ENCODE results near the gene FBXW7.

FBXW7 gene

GRCh38 chr4:152424396-152424795 lies 111.5 kb downstream of the FBXW7 start:
- Histone ChIP-seq H2BK5ac (ENCODE audit: low read length) (no peak overlapping the region), H3K79me1 (ENCODE audit: low read length) (peaks cover 11% of the 10 kb centered on the region), H2AK5ac (ENCODE audit: low read length) (no peak overlapping the region), H3K4me2 (ENCODE audit: low read length) (no peak overlapping the region), H4K8ac (ENCODE audit: low read depth, low read length) (no peak overlapping the region), H3K18ac (ENCODE audit: low read length) (no peak overlapping the region), H3K56ac (ENCODE audit: low read length) (no peak overlapping the region), H3K4me3 (ENCODE audit: low read length) (no peak overlapping the region), H3K36me3 (ENCODE audit: control insufficient read depth, insufficient read depth, low read length) (no peaks in the 10 kb centered on the region), H3K23ac (ENCODE audit: low read length) (no peak overlapping the region), H3K27ac (ENCODE audit: low read depth, low read length) (no peak overlapping the region), H2BK120ac (ENCODE audit: low read depth, low read length) (no peak overlapping the region), H3K9ac (ENCODE audit: low read length) (no peak overlapping the region), H3K27me3 (ENCODE audit: insufficient read depth, low read length, poor library complexity) (no peaks in the 10 kb centered on the region), H4K5ac (ENCODE audit: low read length) (no peak overlapping the region), H3K4me1 (ENCODE audit: control insufficient read depth, low read depth, low read length) (peaks cover 6% of the 10 kb centered on the region), H3K4ac (ENCODE audit: low read depth, low read length) (no peak overlapping the region), H2BK15ac (replicated peaks; ENCODE audit: low read depth) (no peak overlapping the region), H3K79me2 (ENCODE audit: control insufficient read depth, insufficient read depth, low read length) (peaks cover 2% of the 10 kb centered on the region)
- no peak for DNase-seq
- no CpG with 5 or more reads among the region's 3 CpGs for WGBS (ENCODE audit: extremely low coverage, insufficient coverage, low lambda C conversion rate)

- Histone ChIP-seq H4K5ac (ENCODE audit: low read length) (no peak overlapping the region), H2AK5ac (ENCODE audit: low read length) (no peak overlapping the region), H2BK120ac (ENCODE audit: low read depth, low read length) (no peak overlapping the region), H3K9ac (ENCODE audit: low read length) (no peak overlapping the region), H3K4me3 (ENCODE audit: low read length) (no peak overlapping the region), H3K4me1 (ENCODE audit: control insufficient read depth, low read depth, low read length) (peaks cover 6% of the 10 kb centered on the region), H3K4ac (ENCODE audit: low read depth, low read length) (no peak overlapping the region), H3K23ac (ENCODE audit: low read length) (no peak overlapping the region), H3K27ac (ENCODE audit: low read depth, low read length) (no peak overlapping the region), H3K36me3 (ENCODE audit: control insufficient read depth, insufficient read depth, low read length) (no peaks in the 10 kb centered on the region), H3K27me3 (ENCODE audit: insufficient read depth, low read length, poor library complexity) (no peaks in the 10 kb centered on the region), H3K56ac (ENCODE audit: low read length) (no peak overlapping the region), H4K8ac (ENCODE audit: low read depth, low read length) (no peak overlapping the region), H2BK5ac (ENCODE audit: low read length) (no peak overlapping the region), H3K18ac (ENCODE audit: low read length) (no peak overlapping the region), H3K4me2 (ENCODE audit: low read length) (no peak overlapping the region), H3K79me2 (ENCODE audit: control insufficient read depth, insufficient read depth, low read length) (peaks cover 2% of the 10 kb centered on the region), H3K79me1 (ENCODE audit: low read length) (peaks cover 11% of the 10 kb centered on the region), H2BK15ac (replicated peaks; ENCODE audit: low read depth) (no peak overlapping the region)
- DNase-seq = no peak
- WGBS (ENCODE audit: extremely low coverage, insufficient coverage, low lambda C conversion rate) = no CpG with 5 or more reads among the region's 1 CpG
These were observed 113.0 kb downstream of the FBXW7 start for GRCh38 chr4:152422817-152423320.

GRCh38 chr4:152421576-152421975 lies 114.3 kb downstream of the FBXW7 start:
- no peak overlapping the region for H3K4ac ChIP-seq (ENCODE audit: low read depth, low read length)
- no peak overlapping the region for H3K23ac ChIP-seq (ENCODE audit: low read length)
- H3K18ac ChIP-seq (ENCODE audit: low read length) = no peak overlapping the region
- no peak overlapping the region for H2BK120ac ChIP-seq (ENCODE audit: low read depth, low read length)
- H3K4me2 ChIP-seq (ENCODE audit: low read length) = no peak overlapping the region
- H3K56ac ChIP-seq (ENCODE audit: low read length) = no peak overlapping the region
- no CpG with 5 or more reads among the region's 1 CpG for WGBS (ENCODE audit: extremely low coverage, insufficient coverage, low lambda C conversion rate)
- no peak overlapping the region for H3K27ac ChIP-seq (ENCODE audit: low read depth, low read length)
- H3K79me1 ChIP-seq (ENCODE audit: low read length) = peaks cover 14% of the 10 kb centered on the region
- H4K8ac ChIP-seq (ENCODE audit: low read depth, low read length) = no peak overlapping the region
- H3K27me3 ChIP-seq (ENCODE audit: insufficient read depth, low read length, poor library complexity) = no peaks in the 10 kb centered on the region
- DNase-seq = no peak
- H2BK15ac ChIP-seq (replicated peaks; ENCODE audit: low read depth) = no peak overlapping the region
- H3K4me3 ChIP-seq (ENCODE audit: low read length) = no peak overlapping the region
- no peak overlapping the region for H3K9ac ChIP-seq (ENCODE audit: low read length)
- no peaks in the 10 kb centered on the region for H3K36me3 ChIP-seq (ENCODE audit: control insufficient read depth, insufficient read depth, low read length)
- no peak overlapping the region for H2BK5ac ChIP-seq (ENCODE audit: low read length)
- no peak overlapping the region for H4K5ac ChIP-seq (ENCODE audit: low read length)
- peaks cover 6% of the 10 kb centered on the region for H3K4me1 ChIP-seq (ENCODE audit: control insufficient read depth, low read depth, low read length)
- no peak overlapping the region for H2AK5ac ChIP-seq (ENCODE audit: low read length)
- peaks cover 9% of the 10 kb centered on the region for H3K79me2 ChIP-seq (ENCODE audit: control insufficient read depth, insufficient read depth, low read length)

GRCh38 chr4:152419809-152420208 lies 116.1 kb downstream of the FBXW7 start:
- no peaks in the 10 kb centered on the region for H3K36me3 ChIP-seq (ENCODE audit: control insufficient read depth, insufficient read depth, low read length)
- no peak overlapping the region for H3K4me2 ChIP-seq (ENCODE audit: low read length)
- no peak for DNase-seq
- H3K56ac ChIP-seq (ENCODE audit: low read length) = no peak overlapping the region
- H4K8ac ChIP-seq (ENCODE audit: low read depth, low read length) = no peak overlapping the region
- no peak overlapping the region for H4K5ac ChIP-seq (ENCODE audit: low read length)
- H3K9ac ChIP-seq (ENCODE audit: low read length) = no peak overlapping the region
- peaks cover 8% of the 10 kb centered on the region for H3K79me1 ChIP-seq (ENCODE audit: low read length)
- no peak overlapping the region for H3K18ac ChIP-seq (ENCODE audit: low read length)
- no peak overlapping the region for H2BK120ac ChIP-seq (ENCODE audit: low read depth, low read length)
- H3K23ac ChIP-seq (ENCODE audit: low read length) = no peak overlapping the region
- no peak overlapping the region for H3K4me3 ChIP-seq (ENCODE audit: low read length)
- peaks cover 9% of the 10 kb centered on the region for H3K79me2 ChIP-seq (ENCODE audit: control insufficient read depth, insufficient read depth, low read length)
- no peak overlapping the region for H3K4ac ChIP-seq (ENCODE audit: low read depth, low read length)
- no CpG with 5 or more reads among the region's 2 CpGs for WGBS (ENCODE audit: extremely low coverage, insufficient coverage, low lambda C conversion rate)
- no peaks in the 10 kb centered on the region for H3K27me3 ChIP-seq (ENCODE audit: insufficient read depth, low read length, poor library complexity)
- no peak overlapping the region for H2BK15ac ChIP-seq (replicated peaks; ENCODE audit: low read depth)
- peaks cover 1% of the 10 kb centered on the region for H3K4me1 ChIP-seq (ENCODE audit: control insufficient read depth, low read depth, low read length)
- H3K27ac ChIP-seq (ENCODE audit: low read depth, low read length) = no peak overlapping the region
- H2AK5ac ChIP-seq (ENCODE audit: low read length) = no peak overlapping the region
- no peak overlapping the region for H2BK5ac ChIP-seq (ENCODE audit: low read length)

- no CpG with 5 or more reads among the region's 2 CpGs for WGBS (ENCODE audit: extremely low coverage, insufficient coverage, low lambda C conversion rate)
- Histone ChIP-seq H3K56ac (ENCODE audit: low read length) (no peak overlapping the region), H3K4me1 (ENCODE audit: control insufficient read depth, low read depth, low read length) (no peaks in the 10 kb centered on the region), H3K79me1 (ENCODE audit: low read length) (peaks cover 10% of the 10 kb centered on the region), H3K36me3 (ENCODE audit: control insufficient read depth, insufficient read depth, low read length) (no peaks in the 10 kb centered on the region), H4K8ac (ENCODE audit: low read depth, low read length) (no peak overlapping the region), H4K5ac (ENCODE audit: low read length) (no peak overlapping the region), H3K18ac (ENCODE audit: low read length) (no peak overlapping the region), H3K23ac (ENCODE audit: low read length) (no peak overlapping the region), H2BK5ac (ENCODE audit: low read length) (no peak overlapping the region), H3K4me2 (ENCODE audit: low read length) (no peak overlapping the region), H2BK15ac (replicated peaks; ENCODE audit: low read depth) (no peak overlapping the region), H2BK120ac (ENCODE audit: low read depth, low read length) (no peak overlapping the region), H3K9ac (ENCODE audit: low read length) (no peak overlapping the region), H3K27ac (ENCODE audit: low read depth, low read length) (no peak overlapping the region), H3K79me2 (ENCODE audit: control insufficient read depth, insufficient read depth, low read length) (peaks cover 9% of the 10 kb centered on the region), H3K27me3 (ENCODE audit: insufficient read depth, low read length, poor library complexity) (no peaks in the 10 kb centered on the region), H3K4me3 (ENCODE audit: low read length) (no peak overlapping the region), H3K4ac (ENCODE audit: low read depth, low read length) (no peak overlapping the region), H2AK5ac (ENCODE audit: low read length) (no peak overlapping the region)
- DNase-seq = peak; percentile 42
These were observed 118.2 kb downstream of the FBXW7 start for GRCh38 chr4:152417673-152418072.

- Histone ChIP-seq H3K36me3 (ENCODE audit: control insufficient read depth, insufficient read depth, low read length) (peaks cover 2% of the 10 kb centered on the region), H3K79me1 (ENCODE audit: low read length) (peaks cover 13% of the 10 kb centered on the region), H4K8ac (ENCODE audit: low read depth, low read length) (no peak overlapping the region), H2BK120ac (ENCODE audit: low read depth, low read length) (no peak overlapping the region), H3K4me2 (ENCODE audit: low read length) (no peak overlapping the region), H2BK15ac (replicated peaks; ENCODE audit: low read depth) (no peak overlapping the region), H3K9ac (ENCODE audit: low read length) (no peak overlapping the region), H3K4me1 (ENCODE audit: control insufficient read depth, low read depth, low read length) (no peaks in the 10 kb centered on the region), H3K23ac (ENCODE audit: low read length) (no peak overlapping the region), H2AK5ac (ENCODE audit: low read length) (no peak overlapping the region), H2BK5ac (ENCODE audit: low read length) (no peak overlapping the region), H3K27me3 (ENCODE audit: insufficient read depth, low read length, poor library complexity) (no peaks in the 10 kb centered on the region), H4K5ac (ENCODE audit: low read length) (no peak overlapping the region), H3K27ac (ENCODE audit: low read depth, low read length) (no peak overlapping the region), H3K79me2 (ENCODE audit: control insufficient read depth, insufficient read depth, low read length) (peaks cover 9% of the 10 kb centered on the region), H3K18ac (ENCODE audit: low read length) (no peak overlapping the region), H3K4me3 (ENCODE audit: low read length) (no peak overlapping the region), H3K56ac (ENCODE audit: low read length) (no peak overlapping the region), H3K4ac (ENCODE audit: low read depth, low read length) (no peak overlapping the region)
- no peak for DNase-seq
- WGBS (ENCODE audit: extremely low coverage, insufficient coverage, low lambda C conversion rate) = no CpG with 5 or more reads among the region's 2 CpGs
These were observed 119.9 kb downstream of the FBXW7 start for GRCh38 chr4:152415980-152416379.
